Spleen (tissue), 7 donors: ENCODE data around the gene RHBDL1.

ENCODE experiments used
- CTCF ChIP-seq, 11 experiments: fragments of 200-600 bp in 7 of 11; fragments of 450-650 bp in 4 of 11; sonication (generic) in 4 of 11; IDR thresholded peaks in 8 of 11; conservative IDR thresholded peaks in 3 of 11; 1 replicate in 7 of 11; 2 replicates in 4 of 11; pipeline versions ENCODE4 v1.4.0 to v1.8.0; 2016 to 2021; ENCODE audit warnings: antibody characterized with exemption in 11 of 11, inconsistent platforms in 4 of 11, mild to moderate bottlenecking in 1 of 11
- POLR2A ChIP-seq, 3 donors: fragments of 450-650 bp; IDR thresholded peaks; one replicate each; pipeline ENCODE4 v1.5.1; 2017; ENCODE audit warnings: antibody characterized with exemption in 3 of 3, mild to moderate bottlenecking in 1 of 3
- donor health status: DM: no; HTN: no; CAD: no; lungs with moderate emphysema.
- donor health status: DM: no; HTN: no; CAD: no.
- donor health status: DM: no; HTN: no; CAD: no.

GRCh38 chr16:683396-684070 is 8.1 kb downstream of the RHBDL1 start:
- TF ChIP-seq CTCF (IDR thresholded peaks at IDR 0.05 in 8 of 11, conservative IDR thresholded peaks at IDR 0.05 in 3 of 11), result no peak
- no peak for TF ChIP-seq POLR2A (IDR thresholded peaks at IDR 0.05)
